GM11168 (cell line): Measurements from ENCODE around the gene NDUFV1.
"Not testable (repeated sequence)": the region's sequence is repeated elsewhere in the genome, so short reads cannot be mapped to it uniquely, and the experiment has no call there.

Experiments
- in situ Hi-C: fragments of 300-500 bp; cut with MboI; formaldehyde crosslinking; loops from one replicate; pipeline ENCODE4 v1.12.0; 2022; ENCODE audit warnings: low sequenced_read_pairs; ENCODE audit not compliant: unreplicated experiment

NDUFV1 gene

GRCh38 chr11:67584881-67585873 lies 21.6 kb upstream of the NDUFV1 start:
- in situ Hi-C loops: no loop called here

GRCh38 chr11:67585911-67586310 lies 20.8 kb upstream of the NDUFV1 start:
- in situ Hi-C loops: no loop called here

GRCh38 chr11:67586568-67587250 lies 20.0 kb upstream of the NDUFV1 start:
- in situ Hi-C loops: no loop called here

GRCh38 chr11:67588136-67588503 lies 18.6 kb upstream of the NDUFV1 start:
- in situ Hi-C loops: no loop called here

- in situ Hi-C loops: not testable (repeated sequence)
Measured at GRCh38 chr11:67588899-67589415, 17.8 kb upstream of the NDUFV1 start.

GRCh38 chr11:67592880-67593564 lies 13.7 kb upstream of the NDUFV1 start:
- in situ Hi-C loops: no loop called here

- in situ Hi-C loops: no loop called here
Measured at GRCh38 chr11:67593565-67593905, 13.2 kb upstream of the NDUFV1 start.

- in situ Hi-C loops: no loop called here
Measured at GRCh38 chr11:67594480-67594879, 12.3 kb upstream of the NDUFV1 start.

GRCh38 chr11:67596753-67597300 lies 9.9 kb upstream of the NDUFV1 start:
- in situ Hi-C loops: no loop called here

- in situ Hi-C loops: not testable (repeated sequence)
Measured at GRCh38 chr11:67597458-67597857, 9.3 kb upstream of the NDUFV1 start.

- in situ Hi-C loops: not testable (repeated sequence)
Measured at GRCh38 chr11:67597963-67598362, 8.8 kb upstream of the NDUFV1 start.

- in situ Hi-C loops: no loop called here
Measured at GRCh38 chr11:67599149-67599548, 7.6 kb upstream of the NDUFV1 start.

- in situ Hi-C loops: no loop called here
Measured at GRCh38 chr11:67600324-67601029, 6.3 kb upstream of the NDUFV1 start.

- in situ Hi-C loops: no loop called here
Measured at GRCh38 chr11:67601098-67601497, 5.6 kb upstream of the NDUFV1 start.

GRCh38 chr11:67604119-67604518 lies 2.6 kb upstream of the NDUFV1 start:
- in situ Hi-C loops: not testable (repeated sequence)

- in situ Hi-C loops: no loop called here
Measured at GRCh38 chr11:67604815-67605214, 1.9 kb upstream of the NDUFV1 start.

- in situ Hi-C loops: no loop called here
Measured at GRCh38 chr11:67605231-67606011, 1.3 kb upstream of the NDUFV1 start.

GRCh38 chr11:67606093-67606491 lies 644 bp upstream of the NDUFV1 start:
- in situ Hi-C loops: no loop called here

- in situ Hi-C loops: no loop called here
Measured at GRCh38 chr11:67607507-67607906, 771 bp downstream of the NDUFV1 start.
